Activated naive CD8-positive, alpha-beta T cell treated with anti-CD3 and anti-CD28 coated beads, Interleukin-2, amount 50 U/mL, for 24 hours (primary cell): ENCODE results near the gene GCNT3.

Source experiments
- ATAC-seq: fragments of 150-1000 bp; cut with Tn5 transposase; one replicate; pipeline ENCODE4 v1.10.0; 2021
- DNase-seq: peaks from one replicate; pipeline ENCODE4 v3.0.0; 2021
- H3K27ac Mint-ChIP-seq: one replicate; pipeline ENCODE4 v1.8.0; 2021; ENCODE audit warnings: mild to moderate bottlenecking, mixed read lengths
- H3K27me3 Mint-ChIP-seq: one replicate; pipeline ENCODE4 v1.8.0; 2021; ENCODE audit warnings: mixed read lengths
- H3K36me3 Mint-ChIP-seq: one replicate; pipeline ENCODE4 v1.8.0; 2021; ENCODE audit warnings: low read depth, mixed read lengths
- H3K4me1 Mint-ChIP-seq: one replicate; pipeline ENCODE4 v1.8.0; 2021; ENCODE audit warnings: mixed read lengths
- H3K4me3 Mint-ChIP-seq: one replicate; pipeline ENCODE4 v1.8.0; 2021; ENCODE audit warnings: mild to moderate bottlenecking, moderate library complexity, mixed read lengths
- H3K9me3 Mint-ChIP-seq: one replicate; pipeline ENCODE4 v1.8.0; 2021; ENCODE audit warnings: mixed read lengths

Gene GCNT3, protein sequence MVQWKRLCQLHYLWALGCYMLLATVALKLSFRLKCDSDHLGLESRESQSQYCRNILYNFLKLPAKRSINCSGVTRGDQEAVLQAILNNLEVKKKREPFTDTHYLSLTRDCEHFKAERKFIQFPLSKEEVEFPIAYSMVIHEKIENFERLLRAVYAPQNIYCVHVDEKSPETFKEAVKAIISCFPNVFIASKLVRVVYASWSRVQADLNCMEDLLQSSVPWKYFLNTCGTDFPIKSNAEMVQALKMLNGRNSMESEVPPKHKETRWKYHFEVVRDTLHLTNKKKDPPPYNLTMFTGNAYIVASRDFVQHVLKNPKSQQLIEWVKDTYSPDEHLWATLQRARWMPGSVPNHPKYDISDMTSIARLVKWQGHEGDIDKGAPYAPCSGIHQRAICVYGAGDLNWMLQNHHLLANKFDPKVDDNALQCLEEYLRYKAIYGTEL

DNA sequence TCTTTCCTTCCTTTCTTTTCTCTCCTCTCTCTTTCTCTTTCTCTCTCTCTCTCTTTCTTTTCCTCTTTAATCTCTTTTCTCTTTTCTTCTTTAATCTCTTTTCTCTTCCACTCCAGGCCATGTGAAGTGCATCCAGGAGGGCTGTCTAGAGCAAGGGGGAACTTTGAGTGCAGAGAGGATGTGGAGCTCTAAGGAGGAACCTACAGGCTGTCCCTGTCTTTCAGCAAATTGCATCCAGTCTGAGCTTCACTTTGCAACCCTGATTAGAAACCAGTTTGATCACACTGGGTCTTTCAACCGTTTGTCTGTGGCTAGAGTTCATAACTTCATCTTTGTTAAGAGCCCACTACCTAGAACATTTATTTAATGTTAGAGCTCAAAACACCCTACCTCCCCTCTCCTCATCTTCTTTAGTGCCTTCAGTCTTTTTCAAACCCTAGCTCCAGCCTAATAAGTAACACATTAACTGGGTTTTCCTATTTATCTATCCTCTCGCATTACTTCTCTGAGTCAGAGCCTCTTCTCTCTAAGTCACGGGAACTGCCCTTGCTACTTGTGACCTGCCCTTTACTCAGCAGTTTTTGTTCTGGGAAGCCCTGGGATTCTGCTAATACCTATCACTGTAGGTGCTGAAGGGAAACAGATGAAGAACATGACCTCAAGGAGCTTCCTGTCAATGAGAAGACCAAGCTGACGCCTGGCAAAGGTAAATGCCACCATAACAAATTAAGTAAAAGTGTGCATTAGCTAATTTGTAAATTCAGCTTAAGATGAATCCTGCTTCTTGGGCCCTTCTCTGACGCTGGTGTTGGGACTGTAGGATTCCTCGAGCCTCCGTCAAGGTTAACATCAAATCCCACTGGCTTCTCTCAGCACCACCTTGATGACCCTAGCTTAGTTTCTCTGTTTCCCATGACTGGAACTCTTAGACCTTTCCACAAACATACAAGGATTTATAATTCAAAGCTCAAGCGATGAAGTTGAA, at the start of gene GCNT3:
GCNT3 (plus strand) TSS at position 508 of the 985 bp plus-strand sequence. CDS start 6,456 bp downstream, outside the sequence.
- DNase-seq, result no peak
- peaks cover 9% of the 10 kb centered on the region for H3K9me3 Mint-ChIP-seq
- H3K4me3 Mint-ChIP-seq, result no peak within 1 kb of the TSS
- H3K27ac Mint-ChIP-seq, result no peak within 1 kb of the TSS
- no peaks in the 10 kb centered on the region for H3K36me3 Mint-ChIP-seq
- H3K27me3 Mint-ChIP-seq, result peaks cover 8% of the 10 kb centered on the region
- H3K4me1 Mint-ChIP-seq, result peaks cover 6% of the 10 kb centered on the region
- no peak for ATAC-seq

DNA sequence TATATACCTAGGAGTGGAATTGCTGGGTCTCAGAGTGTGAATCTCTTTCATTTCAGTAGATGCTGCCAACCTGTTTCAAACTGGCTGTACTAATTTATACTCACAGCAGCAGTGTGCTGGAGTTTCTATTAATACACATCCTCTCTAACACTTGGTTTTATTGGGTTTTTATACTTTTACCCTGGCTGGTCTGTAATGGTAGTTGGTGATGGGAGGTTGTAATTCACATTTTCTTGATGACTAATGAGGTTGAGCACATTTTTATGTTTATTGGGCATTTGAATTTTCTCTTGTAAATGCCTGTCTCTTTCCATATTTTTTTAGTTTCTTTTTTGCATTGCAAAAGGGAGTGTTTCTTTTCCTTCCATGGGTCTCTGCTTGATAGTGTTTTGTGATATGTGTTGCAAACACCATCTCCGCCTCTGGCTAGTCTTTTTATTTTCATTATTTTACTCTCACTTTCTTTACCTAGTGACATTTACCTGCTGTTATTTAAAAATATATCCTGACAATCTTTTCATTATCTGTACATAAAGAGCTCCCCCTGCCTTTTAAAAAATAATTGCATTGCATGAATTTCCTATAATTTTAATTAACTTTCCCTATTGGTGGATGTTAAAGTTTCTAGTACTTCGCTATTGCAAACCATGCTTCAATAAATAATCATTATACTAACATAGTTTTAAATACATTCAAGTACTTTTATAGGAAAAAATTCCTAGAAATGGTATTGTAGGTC, 49.0 kb upstream of the GCNT3 start:
- no peaks in the 10 kb centered on the region for H3K36me3 Mint-ChIP-seq
- no peak for ATAC-seq

GRCh38 chr15:59565299-59565698, 46.3 kb upstream of the GCNT3 start:
- Mint-ChIP-seq H3K4me1 (no peaks in the 10 kb centered on the region), H3K9me3 (no peaks in the 10 kb centered on the region), H3K27me3 (no peaks in the 10 kb centered on the region), H3K36me3 (no peaks in the 10 kb centered on the region), H3K4me3 (no peak overlapping the region), H3K27ac (no peak overlapping the region)
- ATAC-seq (no peak), DNase-seq (no peak)

More for the DNA sequence above, 49.0 kb upstream of the GCNT3 start:
- DNase-seq, result no peak
- H3K4me3 Mint-ChIP-seq, result no peak overlapping the region
- no peaks in the 10 kb centered on the region for H3K9me3 Mint-ChIP-seq
- H3K4me1 Mint-ChIP-seq, result no peaks in the 10 kb centered on the region
- no peaks in the 10 kb centered on the region for H3K27me3 Mint-ChIP-seq
- no peak overlapping the region for H3K27ac Mint-ChIP-seq

DNA sequence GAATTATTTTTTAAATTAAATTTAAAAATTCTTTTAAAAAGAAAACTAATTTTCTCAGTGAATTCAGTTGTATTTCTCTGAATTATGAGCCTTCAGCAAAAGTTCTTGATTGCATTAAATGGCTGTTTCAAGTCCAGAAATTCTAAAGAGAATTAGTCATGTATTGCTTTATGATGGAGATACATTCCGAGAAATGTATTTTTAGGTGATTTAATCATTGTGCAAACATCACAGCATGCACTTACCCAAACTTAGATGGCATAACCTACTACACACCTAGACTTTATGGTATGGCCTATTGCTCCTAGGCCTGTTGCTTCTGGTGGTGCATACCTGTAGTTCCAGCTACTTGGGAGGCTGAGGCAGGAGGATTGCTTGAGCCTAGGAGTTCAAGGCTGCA, 44.3 kb upstream of the GCNT3 start:
- Mint-ChIP-seq H3K9me3 (no peaks in the 10 kb centered on the region), H3K4me1 (no peaks in the 10 kb centered on the region)

DNA sequence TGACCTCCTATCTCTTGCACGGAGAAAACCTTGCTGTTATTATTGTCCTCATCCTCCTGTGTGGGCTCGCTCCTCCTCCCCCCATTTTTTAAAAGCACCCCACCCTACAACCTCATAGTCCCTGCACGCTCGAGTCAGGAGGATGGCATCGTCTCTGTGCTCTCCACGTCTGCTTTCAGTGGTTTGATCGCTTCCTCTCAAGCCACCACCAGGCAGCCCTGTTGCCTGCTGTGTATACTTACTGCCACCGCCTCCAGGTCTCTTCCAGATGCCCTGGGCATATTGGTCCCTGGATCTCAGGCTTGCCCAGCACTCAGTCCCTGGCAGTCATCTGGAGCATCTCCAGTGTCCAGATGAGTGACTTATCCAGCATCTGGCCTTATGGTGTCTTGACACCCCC, 42.1 kb upstream of the GCNT3 start:
- H3K27me3 Mint-ChIP-seq, result no peaks in the 10 kb centered on the region
- no peak for DNase-seq
- H3K4me1 Mint-ChIP-seq, result no peaks in the 10 kb centered on the region
- ATAC-seq, result no peak
- H3K27ac Mint-ChIP-seq, result no peak overlapping the region
- H3K9me3 Mint-ChIP-seq, result no peaks in the 10 kb centered on the region
- no peak overlapping the region for H3K4me3 Mint-ChIP-seq
- H3K36me3 Mint-ChIP-seq, result no peaks in the 10 kb centered on the region

More for the DNA sequence above, 44.3 kb upstream of the GCNT3 start:
- H3K4me3 Mint-ChIP-seq, result no peak overlapping the region
- H3K27me3 Mint-ChIP-seq, result no peaks in the 10 kb centered on the region
- no peaks in the 10 kb centered on the region for H3K36me3 Mint-ChIP-seq
- no peak overlapping the region for H3K27ac Mint-ChIP-seq
- DNase-seq (no peak), ATAC-seq (no peak)

- no peaks in the 10 kb centered on the region for H3K36me3 Mint-ChIP-seq
- DNase-seq, result no peak
- ATAC-seq, result no peak
- no peak overlapping the region for H3K4me3 Mint-ChIP-seq
- no peak overlapping the region for H3K27ac Mint-ChIP-seq
- H3K4me1 Mint-ChIP-seq, result no peaks in the 10 kb centered on the region
- no peaks in the 10 kb centered on the region for H3K27me3 Mint-ChIP-seq
- no peaks in the 10 kb centered on the region for H3K9me3 Mint-ChIP-seq
Measured at GRCh38 chr15:59570315-59570714, 41.3 kb upstream of the GCNT3 start.

- Mint-ChIP-seq H3K9me3 (no peaks in the 10 kb centered on the region), H3K27me3 (no peaks in the 10 kb centered on the region), H3K4me3 (no peak overlapping the region), H3K4me1 (no peaks in the 10 kb centered on the region), H3K27ac (no peak overlapping the region), H3K36me3 (no peaks in the 10 kb centered on the region)
- DNase-seq (no peak), ATAC-seq (no peak)
Measured at GRCh38 chr15:59571606-59572005, 40.0 kb upstream of the GCNT3 start.

DNA sequence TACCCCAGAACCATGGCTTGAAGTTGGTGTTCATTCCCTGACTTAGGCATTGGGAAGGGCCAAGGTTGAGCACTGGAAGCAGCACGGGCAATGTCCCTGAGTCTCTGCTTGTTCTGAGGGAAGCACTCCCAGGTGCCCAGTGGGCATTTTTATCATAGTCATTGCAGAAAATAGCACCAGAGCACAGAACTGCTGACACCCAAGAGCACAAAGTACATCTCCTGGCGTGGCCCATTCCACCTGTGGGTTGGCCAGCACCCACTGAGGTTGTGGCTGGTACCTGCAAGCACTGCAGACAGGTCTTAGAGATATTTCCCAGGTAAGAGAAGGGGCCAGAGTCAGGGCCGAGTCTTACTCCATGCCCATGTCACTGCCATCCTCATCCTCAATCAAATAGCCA, 28.5 kb upstream of the GCNT3 start:
- peaks cover 3% of the 10 kb centered on the region for H3K27me3 Mint-ChIP-seq
- H3K4me1 Mint-ChIP-seq, result peaks cover 5% of the 10 kb centered on the region
- H3K36me3 Mint-ChIP-seq, result no peaks in the 10 kb centered on the region

DNA sequence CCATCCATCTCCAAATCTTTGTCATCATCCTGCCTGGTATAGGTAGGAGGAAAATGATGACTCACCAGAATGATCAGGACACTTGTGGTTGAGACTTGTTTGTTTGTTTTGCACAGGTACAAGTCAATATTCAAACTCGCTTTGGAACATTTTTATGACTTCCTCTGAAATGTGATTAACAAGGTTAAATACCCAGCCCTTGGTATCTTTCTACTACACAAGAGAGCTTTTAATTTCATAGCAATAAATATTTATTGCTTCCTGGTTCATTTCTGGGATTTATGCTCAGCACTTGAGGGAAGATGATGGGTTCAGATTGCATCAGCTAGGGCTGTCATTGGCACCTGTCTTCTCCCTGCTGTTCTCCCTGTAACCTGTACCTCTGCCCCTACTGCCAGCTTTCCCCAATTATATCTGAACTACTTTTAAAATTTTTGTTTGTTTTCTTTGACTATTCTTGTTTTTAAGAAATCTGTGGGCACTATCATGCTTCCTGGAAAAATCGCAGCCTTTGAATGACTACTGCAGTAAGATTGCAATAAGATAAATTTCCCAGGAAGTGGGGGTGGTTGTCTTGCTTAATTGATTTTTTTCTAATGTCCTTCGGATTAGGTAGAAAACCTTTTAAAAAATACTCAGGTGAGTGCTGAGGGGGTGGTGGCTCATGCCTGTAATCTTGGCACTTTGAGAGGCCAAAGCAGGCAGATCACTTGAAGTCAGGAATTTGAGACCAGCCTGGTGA, 24.3 kb upstream of the GCNT3 start:
- Mint-ChIP-seq H3K9me3 (no peaks in the 10 kb centered on the region), H3K4me1 (peaks cover 21% of the 10 kb centered on the region), H3K27me3 (peaks cover 7% of the 10 kb centered on the region), H3K27ac (no peak overlapping the region), H3K4me3 (no peak overlapping the region), H3K36me3 (no peaks in the 10 kb centered on the region)
- ATAC-seq (no peak), DNase-seq (no peak)

More for the DNA sequence above, 28.5 kb upstream of the GCNT3 start:
- no peak for DNase-seq
- Mint-ChIP-seq H3K4me3 (no peak overlapping the region), H3K9me3 (no peaks in the 10 kb centered on the region), H3K27ac (no peak overlapping the region)
- no peak for ATAC-seq

DNA sequence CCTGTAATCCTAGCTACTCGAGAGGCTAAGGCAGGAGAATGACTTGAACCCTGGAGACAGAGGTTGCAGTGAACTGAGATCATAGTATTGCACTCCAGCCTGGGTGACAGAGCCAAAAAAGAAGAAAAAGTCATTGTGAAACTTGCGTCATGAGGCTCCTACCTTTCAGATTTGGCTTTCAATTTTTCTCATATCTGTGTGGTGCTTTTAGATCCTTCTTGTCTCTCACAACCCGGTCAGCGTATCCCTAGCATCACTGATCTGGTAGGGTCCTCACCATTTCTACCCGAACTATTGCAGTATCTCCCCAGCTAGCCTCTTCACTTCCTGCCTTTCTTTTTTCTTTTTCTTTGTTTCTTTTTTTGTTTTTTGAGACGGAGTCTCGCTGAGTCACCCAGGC, 21.6 kb upstream of the GCNT3 start:
- H3K4me1 Mint-ChIP-seq, result peaks cover 21% of the 10 kb centered on the region
- no peak for DNase-seq
- H3K27me3 Mint-ChIP-seq, result peaks cover 7% of the 10 kb centered on the region
- ATAC-seq, result peak; percentile 68
- no peak overlapping the region for H3K4me3 Mint-ChIP-seq
- no peak overlapping the region for H3K27ac Mint-ChIP-seq
- no peaks in the 10 kb centered on the region for H3K9me3 Mint-ChIP-seq
- no peaks in the 10 kb centered on the region for H3K36me3 Mint-ChIP-seq

- Mint-ChIP-seq H3K4me1 (peaks cover 21% of the 10 kb centered on the region), H3K27ac (no peak overlapping the region), H3K36me3 (no peaks in the 10 kb centered on the region), H3K27me3 (peaks cover 7% of the 10 kb centered on the region), H3K4me3 (no peak overlapping the region), H3K9me3 (no peaks in the 10 kb centered on the region)
- no peak for DNase-seq
- ATAC-seq, result no peak
Measured at GRCh38 chr15:59591356-59591755, 20.2 kb upstream of the GCNT3 start.

- H3K27ac Mint-ChIP-seq, result no peak overlapping the region
Measured at GRCh38 chr15:59594493-59594942, 17.1 kb upstream of the GCNT3 start.

GRCh38 chr15:59594991-59595390, 16.6 kb upstream of the GCNT3 start:
- Mint-ChIP-seq H3K27me3 (peaks cover 13% of the 10 kb centered on the region), H3K9me3 (peaks cover 1% of the 10 kb centered on the region), H3K27ac (no peak overlapping the region), H3K36me3 (peaks cover under 1% of the 10 kb centered on the region), H3K4me3 (no peak overlapping the region), H3K4me1 (peaks cover 11% of the 10 kb centered on the region)
- DNase-seq, result no peak
- no peak for ATAC-seq

More at GRCh38 chr15:59594493-59594942, 17.1 kb upstream of the GCNT3 start:
- Mint-ChIP-seq H3K4me3 (no peak overlapping the region), H3K9me3 (no peaks in the 10 kb centered on the region), H3K36me3 (no peaks in the 10 kb centered on the region), H3K4me1 (peaks cover 16% of the 10 kb centered on the region), H3K27me3 (peaks cover 13% of the 10 kb centered on the region)
- DNase-seq (no peak), ATAC-seq (no peak)
